Adrenal gland (tissue), 12 donors: ENCODE data around the gene CWC15. TPM values are rescaled to one million over a fixed set of nuclear protein-coding genes. Genes with fewer than 3 reads are reported as not detected.
"Not testable (repeated sequence)": the region's sequence is repeated elsewhere in the genome, so short reads cannot be mapped to it uniquely, and the experiment has no call there.

Experiments
- DNase-seq, 7 donors: peaks; one replicate each; pipeline ENCODE4 v3.0.0-alpha.2; 2019 to 2020
- H3K27ac ChIP-seq, 5 donors: fragments of 200-600 bp; sonication (generic) in 4 of 5; 1 replicate in 3 of 5; 2 replicates in 2 of 5; pipeline versions ENCODE4 v1.5.1 to v1.8.0; 2016 to 2020; ENCODE audit warnings: mild to moderate bottlenecking in 1 of 5
- H3K27me3 ChIP-seq: fragments of 200-600 bp; 2 replicates; pipeline ENCODE4 v1.8.0; 2021
- H3K36me3 ChIP-seq, 2 donors: fragments of 200-600 bp; replicated peaks in 1 of 2; 1 replicate in 1 of 2; 2 replicates in 1 of 2; pipeline versions ENCODE4 v1.5.1 to v1.8.0; 2018 to 2022
- H3K4me1 ChIP-seq, 2 donors: fragments of 200-600 bp; replicated peaks in 1 of 2; 1 replicate in 1 of 2; 2 replicates in 1 of 2; pipeline versions ENCODE4 v1.5.1 to v1.8.0; 2018 to 2021
- H3K4me3 ChIP-seq, 4 donors: fragments of 200-600 bp; sonication (generic) in 3 of 4; one replicate each; pipeline ENCODE4 v1.5.1; 2016 to 2018
- H3K9me3 ChIP-seq, 3 donors: fragments of 200-600 bp; sonication (generic) in 1 of 3; replicated peaks in 1 of 3; 1 replicate in 2 of 3; 2 replicates in 1 of 3; pipeline versions ENCODE4 v1.5.1 to v1.8.0; 2016 to 2021
- POLR2A ChIP-seq, 2 donors: fragments of 450-650 bp; IDR thresholded peaks; one replicate each; pipeline ENCODE4 v1.6.1; 2017; ENCODE audit warnings: antibody characterized with exemption in 2 of 2, mild to moderate bottlenecking in 2 of 2, moderate library complexity in 1 of 2
- WGBS, 4 donors: extraction: QIAGEN DNeasy Blood & Tissue Kit in 2 of 4; methylation state at CpG; one replicate each; pipeline versions ENCODE4 v1.1.5 to v1.1.7; 2013 to 2017; 5-methylcytosine and 5-hydroxymethylcytosine counted together
- intact Hi-C, 2 donors: fragments of 100-400 bp; cut with DNase I; formaldehyde crosslinking; loops; one replicate each; pipeline versions ENCODE4 v1.14.1 to v1.15.0; 2022 to 2023
- polyA plus RNA-seq, 3 donors: library from polyadenylated mRNA; stranded (reverse); fragments of 200-250 nt in 2 of 3; fragments of 350-450 nt in 1 of 3; fragmentation: Illumina TruSeq in 1 of 3; extraction: RNeasy Lipid Tissue Mini Kit (QIAGEN cat#74804) in 1 of 3; gene quantifications; one replicate each; pipeline ENCODE4 v1.2.3, GENCODE V29; 2013 to 2014
- total RNA-seq, 9 donors: library from RNA; depleted of rRNA in 4 of 9; stranded (reverse); fragments of >200 nt in 4 of 9; fragments of 120-200 nt in 1 of 9; fragmentation: NEBNext Ultra II Directional in 1 of 9; extraction: Animal tissue kit (Norgen Biotek cat#: 25700) in 1 of 9; gene quantifications; one replicate each; pipeline versions ENCODE4 v1.1.0 to v1.2.4, GENCODE V29; 2013 to 2023
- TF ChIP-seq, protein P1 (sequence below), 6 experiments: fragments of 450-650 bp in 4 of 6; fragments of 200-600 bp in 2 of 6; sonication (generic) in 1 of 6; IDR thresholded peaks; 1 replicate in 5 of 6; 2 replicates in 1 of 6; pipeline versions ENCODE4 v1.5.1 to v1.8.0; 2016 to 2021; ENCODE audit warnings: antibody characterized with exemption in 6 of 6, mild to moderate bottlenecking in 2 of 6, moderate library complexity in 1 of 6
- donor health status: healthy with polysubstance abuse.
- donor health status: Bipolar disorder and iron deficiency.
- donor health status: DM: yes; HTN: yes; CAD: no.
- donor health status: DM: no; HTN: no; CAD: no.
- donor health status: DM: no; HTN: no; CAD: no.
- donor health status: DM: yes; HTN: yes; CAD: no.

The CWC15 gene
- total and polyA plus RNA-seq, 12 donors, result 21.6 to 218 (median 62.5) TPM

DNA sequence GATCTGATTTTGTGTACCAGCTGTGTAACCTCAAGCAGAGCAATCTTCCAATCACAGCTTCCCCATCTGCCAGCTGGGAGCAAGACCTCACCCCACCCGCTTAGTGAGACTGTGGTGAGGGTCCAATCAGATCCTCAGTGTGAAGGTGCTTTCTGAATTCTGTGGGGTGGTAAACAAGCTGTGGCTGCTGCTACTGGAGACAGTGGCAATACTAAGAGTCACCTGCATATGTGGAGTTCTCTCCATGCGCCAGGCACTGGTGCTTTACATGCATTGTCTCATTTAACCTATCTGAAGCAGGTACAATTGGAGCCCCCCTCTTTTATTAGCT lies 50.4 kb downstream of the CWC15 start:
- no peak for DNase-seq
- Histone ChIP-seq H3K27ac (no peak overlapping the region), H3K36me3 (no peaks in the 10 kb centered on the region), H3K9me3 (no peaks in the 10 kb centered on the region), H3K27me3 (no peaks in the 10 kb centered on the region), H3K4me1 (peaks cover 10 to 30% of the 10 kb centered on the region in 2 donors), H3K4me3 (no peak overlapping the region)
- TF ChIP-seq POLR2A (IDR thresholded peaks at IDR 0.05), result no peak
- TF ChIP-seq, protein P1, sequence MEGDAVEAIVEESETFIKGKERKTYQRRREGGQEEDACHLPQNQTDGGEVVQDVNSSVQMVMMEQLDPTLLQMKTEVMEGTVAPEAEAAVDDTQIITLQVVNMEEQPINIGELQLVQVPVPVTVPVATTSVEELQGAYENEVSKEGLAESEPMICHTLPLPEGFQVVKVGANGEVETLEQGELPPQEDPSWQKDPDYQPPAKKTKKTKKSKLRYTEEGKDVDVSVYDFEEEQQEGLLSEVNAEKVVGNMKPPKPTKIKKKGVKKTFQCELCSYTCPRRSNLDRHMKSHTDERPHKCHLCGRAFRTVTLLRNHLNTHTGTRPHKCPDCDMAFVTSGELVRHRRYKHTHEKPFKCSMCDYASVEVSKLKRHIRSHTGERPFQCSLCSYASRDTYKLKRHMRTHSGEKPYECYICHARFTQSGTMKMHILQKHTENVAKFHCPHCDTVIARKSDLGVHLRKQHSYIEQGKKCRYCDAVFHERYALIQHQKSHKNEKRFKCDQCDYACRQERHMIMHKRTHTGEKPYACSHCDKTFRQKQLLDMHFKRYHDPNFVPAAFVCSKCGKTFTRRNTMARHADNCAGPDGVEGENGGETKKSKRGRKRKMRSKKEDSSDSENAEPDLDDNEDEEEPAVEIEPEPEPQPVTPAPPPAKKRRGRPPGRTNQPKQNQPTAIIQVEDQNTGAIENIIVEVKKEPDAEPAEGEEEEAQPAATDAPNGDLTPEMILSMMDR (IDR thresholded peaks at IDR 0.05), result no peak
- intact Hi-C loops, result no loop called here
- 85 to 93% (median 91%) methylated on average over 2 of the region's 2 CpGs for WGBS, 4 donors

DNA sequence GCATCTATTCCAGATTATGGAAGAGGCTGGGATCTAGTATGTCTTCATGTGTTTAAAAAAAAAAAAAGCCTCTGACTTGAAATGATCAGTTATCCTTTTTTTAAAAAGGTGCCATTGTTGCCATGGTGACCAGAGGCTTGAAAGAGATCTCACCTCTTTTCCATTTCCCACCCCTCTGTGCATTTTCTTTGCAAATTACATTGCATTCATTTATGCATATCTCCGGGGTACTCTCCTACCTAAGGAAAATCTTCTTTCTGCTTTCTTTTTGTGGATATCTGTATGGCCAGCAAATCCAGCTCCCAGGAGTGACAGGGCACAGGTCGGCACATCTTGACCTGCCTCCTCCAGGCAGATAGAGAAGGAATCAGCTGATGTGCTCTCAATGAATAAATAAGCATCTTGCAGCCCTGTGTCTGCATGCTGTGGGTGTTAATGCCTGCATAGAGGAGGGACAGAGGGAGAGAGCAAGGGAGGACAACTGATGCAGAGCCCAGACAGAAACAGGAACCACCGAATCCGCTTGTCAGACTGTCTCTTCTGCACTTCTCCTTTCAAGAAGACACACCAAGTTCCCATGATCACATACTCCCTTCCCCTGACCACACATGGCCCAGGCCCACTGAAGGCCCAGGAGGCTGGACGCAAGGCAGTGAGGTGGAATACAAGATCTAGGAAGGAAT lies 50.9 kb downstream of the CWC15 start:
- no peaks in the 10 kb centered on the region for H3K27me3 ChIP-seq
- no peaks in the 10 kb centered on the region for H3K36me3 ChIP-seq
- no peak overlapping the region for H3K27ac ChIP-seq
- 65 to 77% (median 71%) methylated on average over 5 of the region's 5 CpGs for WGBS, 4 donors
- H3K4me1 ChIP-seq, result peaks cover 5 to 25% of the 10 kb centered on the region in 2 donors
- intact Hi-C loops, result no loop called here
- H3K9me3 ChIP-seq, result no peaks in the 10 kb centered on the region
- no peak overlapping the region for H3K4me3 ChIP-seq
- peak in 1 of 7 donors; percentile 31 for DNase-seq
- TF ChIP-seq, protein P1 (IDR thresholded peaks at IDR 0.05), result no peak
- TF ChIP-seq POLR2A (IDR thresholded peaks at IDR 0.05), result no peak

DNA sequence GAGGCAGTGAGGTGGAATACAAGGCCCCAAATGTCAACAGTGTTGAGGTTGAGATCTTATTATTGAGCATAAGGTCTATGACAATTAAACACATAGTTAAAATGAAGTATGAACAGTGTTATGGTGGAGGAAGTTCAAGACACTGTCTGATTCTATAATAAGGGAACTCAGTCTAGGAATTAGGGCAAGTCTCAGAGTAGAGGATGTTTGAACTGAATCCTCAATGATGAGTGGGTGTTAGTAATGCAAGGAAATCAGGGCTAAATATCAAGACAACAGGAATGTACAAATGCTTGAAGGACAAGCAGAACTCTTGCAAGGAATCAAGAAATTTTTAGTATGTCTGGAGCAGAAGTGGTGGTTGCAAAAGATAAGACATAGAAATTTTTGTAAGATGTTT lies 53.0 kb downstream of the CWC15 start:
- no peaks in the 10 kb centered on the region for H3K36me3 ChIP-seq
- H3K4me3 ChIP-seq, result no peak overlapping the region
- no peak for DNase-seq
- TF ChIP-seq POLR2A (IDR thresholded peaks at IDR 0.05), result no peak
- TF ChIP-seq, protein P1 (IDR thresholded peaks at IDR 0.05), result no peak
- no peak overlapping the region for H3K27ac ChIP-seq
- peaks cover 0 to 9% of the 10 kb centered on the region in 2 donors for H3K4me1 ChIP-seq
- H3K27me3 ChIP-seq, result no peaks in the 10 kb centered on the region
- H3K9me3 ChIP-seq, result no peaks in the 10 kb centered on the region
- intact Hi-C loops, result no loop called here

DNA sequence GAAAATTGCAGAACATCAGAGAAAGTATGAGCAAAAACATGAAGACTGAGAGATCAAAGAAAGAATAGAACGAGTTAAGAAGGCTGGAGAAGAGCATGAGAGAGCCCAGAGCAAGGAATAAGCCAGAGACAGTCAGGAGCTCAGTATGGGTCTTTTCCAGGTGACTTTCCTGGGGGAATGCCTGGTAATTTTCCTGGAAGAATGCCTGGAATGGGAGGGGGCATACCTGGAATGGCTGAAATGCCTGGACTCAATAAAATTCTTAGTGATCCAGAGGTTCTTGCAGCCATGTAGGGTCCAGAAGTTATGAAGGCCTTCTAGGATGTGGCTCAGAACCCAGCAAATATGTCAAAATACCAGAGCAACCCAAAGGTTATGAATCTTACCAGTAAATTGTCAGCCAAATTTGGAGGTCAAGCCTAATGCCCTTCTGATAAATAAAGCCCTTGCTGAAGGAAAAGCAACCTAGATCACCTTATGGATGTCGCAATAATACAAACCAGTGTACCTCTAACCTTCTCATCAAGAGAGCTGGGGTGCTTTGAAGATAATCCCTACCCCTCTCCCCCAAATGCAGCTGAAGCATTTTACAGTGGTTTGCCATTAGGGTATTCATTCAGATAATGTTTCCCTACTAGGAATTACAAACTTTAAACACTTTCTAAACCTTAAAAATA lies 59.5 kb downstream of the CWC15 start:
- H3K4me1 ChIP-seq, H3K27ac ChIP-seq, intact Hi-C loops, H3K4me3 ChIP-seq, H3K36me3 ChIP-seq, H3K9me3 ChIP-seq, DNase-seq, H3K27me3 ChIP-seq: not testable (repeated sequence)
- 89 to 100% (median 96%) methylated on average over 2 of the region's 2 CpGs for WGBS, 4 donors

DNA sequence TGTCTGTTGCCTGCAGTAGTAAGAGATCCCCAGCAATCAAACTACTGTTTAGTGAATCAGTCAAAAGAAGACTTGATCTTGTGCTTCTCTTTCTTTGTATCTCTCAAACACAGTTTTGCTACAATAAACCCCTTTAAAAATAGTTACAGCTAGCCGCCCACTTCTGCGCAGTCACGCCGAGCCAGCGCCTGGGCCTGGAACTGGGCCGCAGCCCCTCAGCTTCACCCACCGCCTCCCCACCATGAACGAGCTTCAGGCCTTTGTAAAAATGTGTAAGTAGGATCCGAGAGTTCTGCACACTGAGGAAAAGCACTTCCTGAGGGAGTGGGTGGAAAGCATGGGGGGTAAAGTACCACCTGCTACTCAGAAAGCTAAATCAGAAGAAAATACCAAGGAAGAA lies 60.5 kb downstream of the CWC15 start:
- DNase-seq, result no peak
- 94 to 96% (median 95%) methylated on average over 9 of the region's 9 CpGs for WGBS, 4 donors
- TF ChIP-seq, protein P1 (IDR thresholded peaks at IDR 0.05), result no peak
- Histone ChIP-seq H3K9me3 (no peaks in the 10 kb centered on the region), H3K4me3 (no peak overlapping the region), H3K4me1 (no peaks in the 10 kb centered on the region), H3K36me3 (no peaks in the 10 kb centered on the region), H3K27ac (no peak overlapping the region), H3K27me3 (no peaks in the 10 kb centered on the region)
- intact Hi-C loops, result no loop called here
